Measurements from ENCODE around the gene CBLC.
"Not testable (repeated sequence)": the region's sequence is repeated elsewhere in the genome, so short reads cannot be mapped to it uniquely, and the experiment has no call there.

The CBLC gene

GRCh38 chr19:44765033-44765948 lies 12.4 kb upstream of the CBLC start:
- in situ Hi-C loops (cut with MboI; ENCODE audit: low sequenced_read_pairs): no loop called here

GRCh38 chr19:44765949-44766335 lies 11.7 kb upstream of the CBLC start:
- in situ Hi-C loops (cut with MboI; ENCODE audit: low sequenced_read_pairs): no loop called here

- in situ Hi-C loops (cut with MboI; ENCODE audit: low sequenced_read_pairs): no loop called here
These were observed 10.2 kb upstream of the CBLC start for GRCh38 chr19:44767295-44768180.

- in situ Hi-C loops (cut with MboI; ENCODE audit: low sequenced_read_pairs): no loop called here
These were observed 7.0 kb upstream of the CBLC start for GRCh38 chr19:44770550-44771257.

- in situ Hi-C loops (cut with MboI; ENCODE audit: low sequenced_read_pairs): not testable (repeated sequence)
These were observed 5.5 kb upstream of the CBLC start for GRCh38 chr19:44772144-44772543.

GRCh38 chr19:44772959-44773358 lies 4.7 kb upstream of the CBLC start:
- in situ Hi-C loops (cut with MboI; ENCODE audit: low sequenced_read_pairs): no loop called here

- in situ Hi-C loops (cut with MboI; ENCODE audit: low sequenced_read_pairs): no loop called here
These were observed 1.9 kb upstream of the CBLC start for GRCh38 chr19:44775676-44776240.

GRCh38 chr19:44776402-44777096 lies 1.1 kb upstream of the CBLC start:
- in situ Hi-C loops (cut with MboI; ENCODE audit: low sequenced_read_pairs): no loop called here

- in situ Hi-C loops (cut with MboI; ENCODE audit: low sequenced_read_pairs): no loop called here
These were observed 1.5 kb downstream of the CBLC start for GRCh38 chr19:44779150-44779549.

- in situ Hi-C loops (cut with MboI; ENCODE audit: low sequenced_read_pairs): not testable (repeated sequence)
These were observed 4.0 kb downstream of the CBLC start for GRCh38 chr19:44781694-44782093.

GRCh38 chr19:44782729-44783128 lies 5.0 kb downstream of the CBLC start:
- in situ Hi-C loops (cut with MboI; ENCODE audit: low sequenced_read_pairs): no loop called here

- in situ Hi-C loops (cut with MboI; ENCODE audit: low sequenced_read_pairs): no loop called here
These were observed 5.9 kb downstream of the CBLC start for GRCh38 chr19:44783545-44783944.

GRCh38 chr19:44785271-44785670 lies 7.6 kb downstream of the CBLC start:
- in situ Hi-C loops (cut with MboI; ENCODE audit: low sequenced_read_pairs): no loop called here

- in situ Hi-C loops (cut with MboI; ENCODE audit: low sequenced_read_pairs): no loop called here
These were observed 8.3 kb downstream of the CBLC start for GRCh38 chr19:44785993-44786392.

- in situ Hi-C loops (cut with MboI; ENCODE audit: low sequenced_read_pairs): no loop called here
These were observed 11.3 kb downstream of the CBLC start for GRCh38 chr19:44788971-44789370.

- in situ Hi-C loops (cut with MboI; ENCODE audit: low sequenced_read_pairs): no loop called here
These were observed 12.3 kb downstream of the CBLC start for GRCh38 chr19:44789943-44790483.

GRCh38 chr19:44792281-44792680 lies 14.6 kb downstream of the CBLC start:
- in situ Hi-C loops (cut with MboI; ENCODE audit: low sequenced_read_pairs): no loop called here

- in situ Hi-C loops (cut with MboI; ENCODE audit: low sequenced_read_pairs): no loop called here
These were observed 16.9 kb downstream of the CBLC start for GRCh38 chr19:44794610-44795009.

- in situ Hi-C loops (cut with MboI; ENCODE audit: low sequenced_read_pairs): no loop called here
These were observed 17.8 kb downstream of the CBLC start for GRCh38 chr19:44795398-44795987.

- in situ Hi-C loops (cut with MboI; ENCODE audit: low sequenced_read_pairs): no loop called here
These were observed 19.0 kb downstream of the CBLC start for GRCh38 chr19:44796701-44797115.
